ENCODE data around the gene IDH3B.
"Not testable (repeated sequence)": the region's sequence is repeated elsewhere in the genome, so short reads cannot be mapped to it uniquely, and the experiment has no call there.

IDH3B gene

DNA sequence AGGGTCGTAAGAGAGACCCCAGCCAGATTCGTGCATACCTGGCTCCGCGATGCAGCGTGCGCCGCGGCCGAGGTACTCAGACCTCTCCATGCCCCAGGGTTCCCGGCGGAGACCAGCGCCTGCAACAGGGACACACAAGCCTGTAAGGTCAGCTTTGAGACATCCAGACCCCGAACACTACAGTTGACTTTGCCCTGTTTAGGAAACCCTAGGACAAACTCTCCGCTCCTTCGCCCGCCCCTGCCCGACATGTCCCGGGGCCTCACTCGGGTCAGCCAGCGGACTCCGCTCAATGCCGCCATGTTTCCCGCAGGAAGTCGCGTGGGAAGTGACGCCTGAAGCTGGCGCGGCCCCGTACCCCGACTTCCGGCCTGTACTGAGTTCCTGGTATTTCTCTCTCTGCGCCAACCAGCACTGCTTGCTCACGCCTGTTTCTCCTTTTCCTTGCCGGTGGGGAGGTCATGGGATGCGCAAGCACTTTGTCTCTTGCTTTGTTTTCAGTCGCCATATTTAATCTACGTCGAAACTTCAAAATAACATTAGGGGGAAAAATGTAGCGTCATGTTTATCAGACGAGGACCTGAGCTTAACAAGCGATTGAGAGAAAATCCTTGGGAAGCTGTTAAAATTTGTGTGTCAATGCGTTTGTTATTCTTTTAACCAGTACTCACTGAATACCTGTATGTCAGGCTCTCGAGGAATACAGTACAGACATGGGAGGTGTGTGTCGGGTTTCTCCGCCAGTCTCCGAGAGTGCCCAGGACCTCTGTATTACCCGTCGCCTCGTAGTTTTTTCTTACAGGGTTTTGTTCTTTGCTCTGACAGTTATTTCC is at the start of gene IDH3B:
Gene IDH3B (minus strand): TSS at position 330 of the 833 bp plus-strand sequence. CDS start 28 bp downstream, at position 302.
- DNase-seq (ENCODE audit: low read depth in 2 of 2): peak; percentile 77 to 78

DNA sequence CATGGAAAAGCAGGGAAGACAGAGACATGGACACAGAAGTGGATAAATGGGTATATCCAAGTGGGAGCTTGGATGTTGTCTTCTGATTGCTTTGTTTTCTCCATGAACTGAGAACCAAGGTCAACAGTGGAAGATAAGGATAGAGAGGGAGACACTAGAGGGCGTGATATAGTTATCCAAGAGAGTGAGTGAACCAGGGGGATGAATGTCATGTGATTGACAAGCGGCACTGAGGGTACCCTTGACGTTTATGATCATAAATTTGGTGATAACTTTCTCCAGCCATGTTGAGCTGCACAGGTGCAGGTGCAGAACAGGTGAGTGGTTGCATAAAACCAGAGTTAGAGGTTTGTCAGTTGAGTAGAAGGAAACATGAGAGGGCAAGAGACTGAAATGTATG is 49.3 kb upstream of the IDH3B start:
- DNase-seq (ENCODE audit: low read depth in 2 of 2): no peak

- no peak for DNase-seq (ENCODE audit: low read depth in 2 of 2)
Measured at GRCh38 chr20:2709205-2709981, 45.4 kb upstream of the IDH3B start.

DNA sequence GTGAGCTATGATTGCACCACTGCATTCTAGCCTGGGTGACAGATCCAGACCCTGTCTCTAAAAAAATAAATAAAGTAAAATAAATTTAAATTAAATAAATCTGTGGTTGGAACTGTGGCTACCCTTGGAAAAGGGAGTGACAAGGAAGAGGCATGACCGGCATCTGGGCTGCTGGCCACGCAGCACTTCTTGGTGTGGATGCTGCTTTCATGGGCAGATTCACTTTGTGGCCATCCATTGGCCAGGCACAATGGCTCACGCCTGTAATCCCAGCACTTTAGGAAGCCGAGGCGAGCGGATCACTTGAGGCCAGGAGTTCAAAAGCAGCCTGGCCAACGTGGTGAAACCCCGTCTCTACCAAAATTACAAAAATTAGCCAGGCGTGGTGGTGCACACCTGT is 44.6 kb upstream of the IDH3B start:
- DNase-seq (ENCODE audit: low read depth in 2 of 2): no peak

DNA sequence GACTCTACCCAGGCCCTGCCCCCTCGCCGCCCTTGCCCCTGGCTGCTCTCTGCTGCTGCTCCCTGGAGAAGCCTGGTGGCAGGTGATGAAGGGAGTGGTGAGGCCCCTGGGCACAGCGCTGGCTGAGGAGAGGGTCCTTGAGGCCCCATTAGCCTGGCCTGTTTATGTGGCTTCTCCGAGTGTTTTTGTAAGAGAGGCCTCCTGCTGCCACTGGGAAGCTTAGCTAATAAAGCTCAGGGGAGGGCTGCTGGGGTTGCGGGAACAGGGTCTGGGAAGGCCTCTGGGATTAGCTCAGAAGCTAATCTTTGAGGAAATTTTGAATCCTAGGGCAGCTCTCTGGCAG is 44.0 kb upstream of the IDH3B start:
- DNase-seq (ENCODE audit: low read depth in 2 of 2): no peak

DNA sequence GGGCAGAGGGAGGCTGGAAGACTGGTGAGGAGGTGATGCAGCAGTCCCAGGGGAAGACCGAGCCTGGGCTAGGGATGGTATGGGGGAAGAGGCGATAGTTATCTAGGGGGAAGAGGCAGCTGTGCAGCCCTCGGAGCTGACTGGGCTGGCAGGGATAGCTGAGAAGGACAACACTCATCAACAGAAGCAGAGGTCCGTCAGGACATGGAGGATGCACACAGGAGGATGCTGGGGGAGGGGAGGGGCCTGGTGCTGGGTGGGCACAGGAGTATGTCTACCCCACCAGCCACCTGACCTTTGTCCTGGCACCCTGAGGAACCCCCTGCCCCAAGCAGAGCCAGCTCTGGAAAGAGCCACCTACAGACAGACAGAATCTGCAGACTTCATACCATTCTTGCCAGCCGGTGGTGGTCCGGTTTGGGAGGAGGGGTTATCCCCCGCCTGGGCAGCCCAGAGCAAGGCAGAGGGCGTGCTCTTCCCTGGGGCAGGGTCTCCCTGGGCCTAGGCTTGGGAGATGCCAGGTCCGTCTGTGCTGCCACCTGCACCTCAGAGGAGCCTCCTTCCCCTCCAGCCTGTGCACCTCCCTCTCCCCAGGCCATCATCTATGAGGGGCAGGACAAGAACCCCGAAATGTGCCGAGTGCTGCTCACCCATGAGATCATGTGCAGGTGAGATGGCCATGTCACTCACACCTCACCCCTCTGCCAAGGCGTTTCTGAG is 43.5 kb upstream of the IDH3B start:
- DNase-seq (ENCODE audit: low read depth in 2 of 2): no peak

- no peak for DNase-seq (ENCODE audit: low read depth in 2 of 2)
Measured at GRCh38 chr20:2706688-2707352, 42.8 kb upstream of the IDH3B start.

- no peak for DNase-seq (ENCODE audit: low read depth in 2 of 2)
Measured at GRCh38 chr20:2705931-2706645, 42.1 kb upstream of the IDH3B start.

DNA sequence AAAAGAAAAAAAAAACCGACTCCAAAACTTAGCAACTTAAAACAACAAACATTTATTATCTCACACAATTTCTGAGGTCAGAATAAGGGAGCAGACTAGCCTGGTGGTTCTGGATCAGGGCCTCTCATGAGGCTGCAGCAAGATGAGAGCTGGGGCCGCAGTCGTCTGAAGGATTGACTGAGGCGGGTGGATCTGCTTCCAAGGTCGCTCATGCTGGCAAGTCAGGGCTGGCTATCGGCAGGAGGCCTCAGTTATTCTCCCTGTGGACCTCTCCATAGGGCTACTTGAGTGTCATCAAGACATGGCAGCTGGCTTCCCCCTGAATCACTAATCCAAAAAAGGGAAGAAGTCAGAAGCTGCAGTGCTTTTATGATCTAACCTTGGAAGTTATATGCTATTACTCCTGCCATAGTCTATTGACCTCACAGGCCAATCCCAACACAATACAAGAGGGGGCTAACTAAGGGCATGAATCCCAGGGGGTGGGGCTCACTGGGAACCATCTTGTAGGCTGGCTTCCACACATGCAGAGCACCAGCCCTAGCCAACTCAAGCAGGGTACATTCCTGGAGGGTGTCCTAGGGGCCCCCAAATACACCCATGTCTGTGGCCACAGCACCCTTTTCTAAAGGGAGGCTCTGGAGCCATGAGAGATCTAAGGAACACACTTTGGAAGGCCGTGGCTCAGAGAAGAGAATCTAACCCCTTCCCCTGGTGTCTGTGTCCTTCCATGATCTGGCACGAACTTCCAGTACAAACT is 39.9 kb upstream of the IDH3B start:
- DNase-seq (ENCODE audit: low read depth in 2 of 2): no peak

DNA sequence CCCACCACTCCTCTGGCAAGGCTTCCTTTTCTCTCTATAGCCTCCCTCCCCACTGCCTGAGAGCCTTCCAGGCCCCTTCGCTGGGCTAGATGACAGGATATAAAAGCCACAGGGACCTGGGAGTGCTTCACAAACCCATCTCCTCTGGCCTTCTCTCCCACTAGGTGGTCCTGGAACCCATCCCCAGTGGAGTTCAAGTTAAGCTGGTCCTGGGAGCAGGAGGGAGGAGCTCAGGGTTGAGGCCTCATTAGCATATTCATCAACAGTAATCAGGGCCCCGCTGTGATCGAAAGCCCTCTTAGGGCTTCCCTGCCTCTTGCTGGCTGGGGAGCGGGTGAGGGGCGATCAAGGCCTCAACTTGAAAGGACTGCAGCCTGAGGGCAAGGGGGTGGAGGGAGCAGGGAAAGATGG is 37.7 kb upstream of the IDH3B start:
- no peak for DNase-seq (ENCODE audit: low read depth in 2 of 2)

- DNase-seq (ENCODE audit: low read depth in 2 of 2): no peak
Measured at GRCh38 chr20:2700913-2701620, 37.1 kb upstream of the IDH3B start.

- DNase-seq (ENCODE audit: low read depth in 2 of 2): no peak
Measured at GRCh38 chr20:2699775-2700413, 35.9 kb upstream of the IDH3B start.

- no peak for DNase-seq (ENCODE audit: low read depth in 2 of 2)
Measured at GRCh38 chr20:2698912-2699311, 34.9 kb upstream of the IDH3B start.

DNA sequence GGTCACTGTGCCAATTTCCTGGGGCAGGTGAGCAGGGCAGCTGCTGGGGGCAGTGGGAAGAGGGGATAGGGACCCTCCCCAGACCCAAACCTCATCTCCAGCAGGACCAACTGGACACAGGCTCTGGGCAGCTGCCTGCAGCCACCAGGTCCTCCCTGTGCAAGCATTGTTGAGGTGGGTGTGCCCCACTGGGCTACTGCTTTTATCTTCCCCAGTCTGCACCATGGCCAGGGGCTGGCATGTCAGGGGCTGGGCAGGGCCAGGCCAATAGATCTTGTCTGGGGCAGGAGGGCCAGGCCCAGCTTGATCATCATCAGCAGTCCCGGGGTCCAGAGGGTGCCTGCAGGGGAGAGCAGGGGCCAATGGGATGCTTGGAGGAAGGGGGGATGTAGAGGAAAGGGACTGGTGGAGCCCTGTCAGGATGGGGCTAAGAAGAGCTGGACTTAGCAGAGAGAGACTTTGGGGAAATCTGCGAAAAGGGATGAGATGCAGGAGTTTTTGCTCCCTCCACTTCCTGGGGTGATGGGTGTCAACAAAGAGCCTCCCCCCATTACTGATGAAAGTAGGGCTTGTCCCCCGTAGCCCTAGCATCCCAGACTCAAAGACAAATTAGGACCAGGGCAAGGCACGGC is 34.3 kb upstream of the IDH3B start:
- no peak for DNase-seq (ENCODE audit: low read depth in 2 of 2)

DNA sequence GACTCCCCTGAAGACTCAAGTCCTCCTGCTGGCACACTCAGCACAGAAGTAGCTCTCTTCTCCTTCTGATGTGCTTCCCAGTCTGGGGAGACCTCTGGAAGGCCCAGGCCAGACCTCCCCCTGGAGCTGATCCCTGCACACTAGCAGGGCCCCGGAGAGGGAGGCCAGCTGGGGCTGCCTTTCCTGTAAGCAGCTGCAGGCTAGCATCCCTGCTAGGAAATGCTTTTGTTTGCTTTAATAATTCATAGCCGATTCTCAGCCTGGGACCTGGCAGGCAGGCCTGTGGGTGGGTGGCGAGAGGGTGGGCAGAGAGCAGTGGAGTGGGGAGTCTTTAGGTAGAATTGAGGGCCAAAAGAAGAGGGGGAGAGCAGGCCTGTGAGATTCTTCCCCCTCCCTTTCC is 33.8 kb upstream of the IDH3B start:
- no peak for DNase-seq (ENCODE audit: low read depth in 2 of 2)

DNA sequence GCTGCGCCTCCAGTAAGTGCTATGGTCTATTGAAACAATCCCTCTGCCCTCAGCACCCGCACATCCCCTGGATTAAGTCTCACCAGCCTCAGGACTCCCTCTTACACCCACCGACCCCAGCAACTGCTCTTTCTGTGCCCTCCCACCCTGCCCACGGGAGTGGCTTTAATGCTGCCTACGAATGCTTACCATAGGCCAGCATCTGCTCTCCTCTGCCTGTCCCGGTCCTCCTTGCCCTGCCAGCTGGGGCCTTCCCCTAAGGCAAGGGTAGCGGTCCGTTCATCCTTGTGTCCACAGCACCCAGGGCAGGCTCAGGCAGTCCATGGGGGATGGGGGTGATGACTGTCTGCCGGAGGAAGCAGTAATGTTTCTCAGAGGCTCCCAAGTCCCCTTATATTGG is 32.6 kb upstream of the IDH3B start:
- no peak for DNase-seq (ENCODE audit: low read depth in 2 of 2)

DNA sequence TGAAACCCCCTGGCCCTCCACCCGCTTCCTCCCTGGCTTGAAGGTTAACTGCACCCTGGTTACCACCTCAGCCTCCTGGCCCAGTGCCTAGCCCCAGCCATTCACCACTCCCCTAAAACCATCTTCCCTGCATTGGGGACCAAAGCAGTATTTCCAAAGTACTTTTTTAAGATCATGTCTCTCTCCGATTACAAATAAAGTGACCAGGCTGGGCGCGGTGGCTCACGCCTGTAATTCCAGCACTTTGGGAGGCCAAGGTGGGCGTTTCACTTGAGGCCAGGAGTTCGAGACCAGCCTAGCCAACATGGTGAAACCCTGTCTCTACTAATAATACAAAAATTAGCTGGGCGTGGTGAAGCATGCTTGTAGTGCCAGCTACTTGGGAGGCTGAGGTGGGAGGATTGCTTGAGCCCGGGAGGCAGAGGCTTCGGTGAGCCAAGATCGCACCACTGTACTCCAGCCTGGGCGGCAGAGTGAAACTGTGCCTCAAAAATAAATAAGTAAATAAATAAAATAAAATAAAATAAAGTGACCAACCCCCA is 32.0 kb upstream of the IDH3B start:
- DNase-seq (ENCODE audit: low read depth in 2 of 2): not testable (repeated sequence)

DNA sequence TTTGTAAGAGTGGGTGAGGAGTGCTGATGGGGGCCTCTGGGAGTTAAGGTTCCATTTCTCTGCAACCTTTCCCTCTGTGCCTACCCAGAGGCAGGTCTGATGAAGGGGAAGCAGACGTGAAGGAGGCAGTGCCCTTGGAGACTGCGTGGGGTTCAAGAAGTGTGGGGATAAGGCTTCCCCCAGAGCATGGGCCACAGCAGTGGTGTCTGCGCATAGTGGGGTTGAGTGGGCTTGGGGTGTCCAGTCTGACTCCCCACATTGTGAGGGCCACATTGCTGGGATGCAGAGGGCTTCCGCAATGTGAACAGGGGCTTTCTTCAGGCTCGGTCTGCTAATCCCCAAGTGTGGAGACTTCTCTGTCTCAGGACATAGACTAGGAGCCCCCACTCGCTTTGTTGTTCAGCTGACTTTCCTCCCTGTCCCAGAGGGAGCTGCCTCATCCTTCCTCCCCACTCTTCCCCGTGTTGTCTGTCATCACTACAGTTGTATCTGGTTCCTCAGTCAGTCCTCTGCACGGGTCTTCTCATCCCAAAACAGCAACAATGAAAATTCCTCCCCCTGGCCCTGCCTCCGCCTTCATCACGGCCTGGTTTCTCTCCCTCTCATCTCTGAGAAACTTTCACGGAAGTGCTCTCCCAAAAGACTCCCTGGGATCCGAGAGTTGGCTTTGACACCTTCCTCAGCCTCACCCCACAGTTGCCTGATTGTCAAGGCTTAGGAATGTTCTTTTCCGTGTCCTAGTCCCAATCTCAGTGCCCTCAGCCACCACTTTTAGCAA is 31.4 kb upstream of the IDH3B start:
- DNase-seq (ENCODE audit: low read depth in 2 of 2): no peak

Measured in fibroblast of skin of left biceps (primary cell).